Activated CD8-positive, alpha-beta T cell treated with anti-CD3 and anti-CD28 coated beads for 36 hours (primary cell): ENCODE data around the gene FAM120B. TPM values are rescaled to one million over a fixed set of nuclear protein-coding genes. Genes with fewer than 3 reads are reported as not detected.

ENCODE experiments used
- ATAC-seq: fragments of 200-7000 bp; cut with Tn5 transposase; one replicate; pipeline ENCODE4 v1.10.0; 2021; ENCODE audit warnings: mild to moderate bottlenecking, moderate library complexity
- CTCF ChIA-PET: fragments of 350-600 bp; sonication (Branson Sonifier 250); formaldehyde crosslinking; loops from one replicate; lab custom pipeline; 2021; ENCODE audit warnings: antibody characterized with exemption; lab: Charles Lee
- POLR2A ChIA-PET: fragments of 350-600 bp; sonication (Branson Sonifier 250); formaldehyde crosslinking; loops from one replicate; lab custom pipeline; 2021; ENCODE audit warnings: antibody characterized with exemption; lab: Charles Lee
- DNase-seq: peaks from one replicate; pipeline ENCODE4 v3.0.0-alpha.2; 2020
- H3K27ac Mint-ChIP-seq: one replicate; pipeline ENCODE4 v1.8.0; 2021; ENCODE audit warnings: mild to moderate bottlenecking, mixed read lengths
- H3K27me3 Mint-ChIP-seq: one replicate; pipeline ENCODE4 v1.8.0; 2021; ENCODE audit warnings: mixed read lengths
- H3K36me3 Mint-ChIP-seq: one replicate; pipeline ENCODE4 v1.8.0; 2021; ENCODE audit warnings: low read depth, mixed read lengths
- H3K4me1 Mint-ChIP-seq: one replicate; pipeline ENCODE4 v1.8.0; 2021; ENCODE audit warnings: low read depth, mixed read lengths
- H3K4me3 Mint-ChIP-seq: one replicate; pipeline ENCODE4 v1.8.0; 2021; ENCODE audit warnings: mild to moderate bottlenecking, moderate library complexity, mixed read lengths
- H3K9me3 Mint-ChIP-seq: one replicate; pipeline ENCODE4 v1.8.0; 2021; ENCODE audit warnings: mixed read lengths
- CTCF ChIP-seq: fragments of 200-600 bp; IDR thresholded peaks from one replicate; pipeline ENCODE4 v1.8.0; 2022; ENCODE audit warnings: antibody characterized with exemption, mild to moderate bottlenecking
- intact Hi-C: fragments of 100-400 bp; cut with micrococcal nuclease; formaldehyde crosslinking; loops from one replicate; pipeline ENCODE4 v1.10.0; 2022
- total RNA-seq, 2 experiments: library from RNA; stranded (reverse); gene quantifications; one replicate each; pipeline ENCODE4 v1.2.3, GENCODE V29; 2021

FAM120B gene
- total RNA-seq, 2 experiments from 2014 or later = 19.0 to 19.5 TPM

DNA sequence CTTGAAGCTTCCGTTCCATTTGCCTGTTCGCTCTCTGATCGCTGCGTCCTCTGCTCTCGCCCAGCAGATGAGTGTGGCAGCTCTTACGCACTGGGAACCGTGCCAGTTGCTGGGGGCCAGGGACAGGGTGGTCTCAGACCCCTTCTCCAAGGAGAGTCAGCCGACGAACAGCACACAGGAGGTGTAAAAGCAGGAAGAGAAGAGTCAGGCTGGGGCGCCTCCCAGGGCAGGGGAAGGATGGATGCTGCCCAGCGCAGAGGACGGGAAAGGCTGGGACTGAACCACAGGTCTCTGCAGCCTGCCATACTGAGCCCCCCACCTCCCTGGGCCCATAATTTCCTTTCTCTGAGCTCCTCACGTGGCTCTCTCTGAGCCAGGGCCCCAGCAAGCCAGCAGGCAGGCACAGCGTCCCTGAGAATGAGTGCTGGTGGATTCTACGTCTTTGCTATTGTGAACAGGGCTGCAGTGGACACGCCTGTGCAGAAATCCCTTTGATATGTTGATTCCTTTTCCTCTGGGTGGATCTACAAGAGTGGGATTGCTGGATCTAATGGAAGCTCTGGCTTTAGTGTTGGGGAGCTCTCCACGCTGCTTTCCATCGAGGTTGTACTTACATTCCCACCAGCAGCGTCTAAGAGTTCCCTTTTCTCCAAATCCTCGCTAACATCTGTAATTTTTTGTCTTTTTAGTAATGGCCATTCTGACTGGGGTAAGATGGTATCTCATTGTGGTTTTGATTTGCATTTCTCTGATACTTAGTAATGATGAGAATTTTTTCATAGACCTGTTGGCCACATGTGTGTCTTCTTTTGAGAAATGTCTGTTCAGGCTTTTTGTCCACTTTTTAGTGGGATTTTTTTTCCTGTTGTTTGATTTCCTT, 142.4 kb downstream of the FAM120B start:
- Mint-ChIP-seq H3K4me1 (no peaks in the 10 kb centered on the region), H3K27ac (no peak overlapping the region)

DNA sequence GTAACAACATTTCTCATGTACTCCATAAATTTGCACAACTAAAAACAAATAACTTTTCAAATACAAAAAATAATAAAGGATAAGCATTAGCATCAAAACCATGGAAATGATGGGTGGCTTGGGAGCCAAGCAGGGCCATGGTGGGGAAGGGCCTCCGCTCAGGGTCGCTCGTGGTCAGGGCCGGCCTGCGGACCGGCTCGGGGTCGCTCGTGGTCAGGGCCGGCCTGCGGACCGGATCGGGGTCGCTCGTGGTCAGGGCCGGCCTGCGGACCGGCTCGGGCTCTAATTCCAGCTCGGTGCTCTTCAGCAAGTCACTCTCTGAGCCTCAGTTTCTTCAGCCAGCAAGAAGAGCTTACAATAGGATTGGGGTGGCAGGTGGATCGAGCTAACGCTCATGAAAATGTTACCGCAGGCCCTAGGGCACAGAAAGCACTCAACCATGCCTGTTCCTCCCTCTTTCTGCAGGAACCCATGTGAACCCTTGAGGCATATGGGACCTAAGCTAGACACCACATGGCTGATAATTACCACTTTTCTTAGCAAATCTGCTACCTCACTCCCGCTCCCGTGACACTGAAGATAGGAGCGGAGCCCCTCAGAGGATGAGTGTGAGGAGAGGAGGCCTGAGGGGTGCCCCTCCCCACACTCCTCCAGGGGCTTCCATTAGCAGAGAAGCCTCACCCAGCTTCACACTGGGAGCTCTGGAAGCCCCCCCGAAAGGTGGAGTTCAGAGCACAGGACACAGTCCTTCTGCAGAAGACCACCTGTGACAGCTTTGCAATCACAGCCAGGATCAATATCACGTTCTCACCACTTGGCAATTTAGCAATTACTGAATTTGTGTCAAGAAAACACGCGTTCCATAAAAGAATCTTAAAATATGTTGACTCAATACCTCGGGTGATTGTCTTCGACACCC, 143.5 kb downstream of the FAM120B start:
- POLR2A ChIA-PET = interaction anchor here (0.6 kb wide), 1 partner anchor 38 kb away, joined by 3 read pairs; no protein-coding TSS in a partner anchor
- ATAC-seq (no peak), DNase-seq (no peak)
- no peak for TF ChIP-seq CTCF
- peaks cover 4% of the 10 kb centered on the region for H3K4me1 Mint-ChIP-seq
- CTCF ChIA-PET = interaction anchor here (1.3 kb wide), 1 partner anchor 618 kb away, joined by 3 read pairs; no protein-coding TSS in a partner anchor
- no peak overlapping the region for H3K4me3 Mint-ChIP-seq
- no peaks in the 10 kb centered on the region for H3K36me3 Mint-ChIP-seq
- H3K27ac Mint-ChIP-seq = no peak overlapping the region
- intact Hi-C loops = no loop called here
- no peaks in the 10 kb centered on the region for H3K9me3 Mint-ChIP-seq
- no peaks in the 10 kb centered on the region for H3K27me3 Mint-ChIP-seq

More for the DNA sequence above, 142.4 kb downstream of the FAM120B start:
- POLR2A ChIA-PET = no interaction called here
- no peaks in the 10 kb centered on the region for H3K9me3 Mint-ChIP-seq
- CTCF ChIA-PET = interaction anchor here (1.3 kb wide), 1 partner anchor 617 kb away, joined by 3 read pairs; no protein-coding TSS in a partner anchor
- ATAC-seq (no peak), DNase-seq (no peak)
- no peaks in the 10 kb centered on the region for H3K27me3 Mint-ChIP-seq
- H3K4me3 Mint-ChIP-seq = no peak overlapping the region
- intact Hi-C loops = no loop called here
- no peaks in the 10 kb centered on the region for H3K36me3 Mint-ChIP-seq
- TF ChIP-seq CTCF = no peak

- DNase-seq (no peak), ATAC-seq (no peak)
- intact Hi-C loops = no loop called here
- Mint-ChIP-seq H3K4me3 (no peak overlapping the region), H3K36me3 (no peaks in the 10 kb centered on the region), H3K4me1 (peaks cover 4% of the 10 kb centered on the region), H3K27ac (no peak overlapping the region), H3K9me3 (no peaks in the 10 kb centered on the region), H3K27me3 (no peaks in the 10 kb centered on the region)
- POLR2A ChIA-PET = no interaction called here
- no peak for TF ChIP-seq CTCF
- CTCF ChIA-PET = interaction anchor here (0.7 kb wide), 1 partner anchor 12 kb away, joined by 3 read pairs; no protein-coding TSS in a partner anchor
These were observed 144.6 kb downstream of the FAM120B start for GRCh38 chr6:170450916-170451761.

- no peaks in the 10 kb centered on the region for H3K27me3 Mint-ChIP-seq
- intact Hi-C loops = no loop called here
These were observed 145.4 kb downstream of the FAM120B start for GRCh38 chr6:170451762-170452651.

More at GRCh38 chr6:170451762-170452651, 145.4 kb downstream of the FAM120B start:
- Mint-ChIP-seq H3K4me1 (peaks cover 4% of the 10 kb centered on the region), H3K27ac (no peak overlapping the region), H3K9me3 (no peaks in the 10 kb centered on the region), H3K4me3 (no peak overlapping the region), H3K36me3 (no peaks in the 10 kb centered on the region)
- no peak for ATAC-seq
- ChIA-PET CTCF (interaction anchor here (0.7 kb wide), 1 partner anchor 11 kb away, joined by 3 read pairs; no protein-coding TSS in a partner anchor), POLR2A (no interaction called here)
- no peak for DNase-seq
- TF ChIP-seq CTCF = no peak
